GM21723 (cell line): ENCODE results near the gene GABRG3.

Experiments
- ATAC-seq: cut with Tn5 transposase; IDR thresholded peaks from one replicate; pipeline ENCODE4 v1.9.1; 2021; ENCODE audit warnings: mild to moderate bottlenecking, moderate library complexity; ENCODE audit not compliant: unreplicated experiment

GABRG3 gene

DNA sequence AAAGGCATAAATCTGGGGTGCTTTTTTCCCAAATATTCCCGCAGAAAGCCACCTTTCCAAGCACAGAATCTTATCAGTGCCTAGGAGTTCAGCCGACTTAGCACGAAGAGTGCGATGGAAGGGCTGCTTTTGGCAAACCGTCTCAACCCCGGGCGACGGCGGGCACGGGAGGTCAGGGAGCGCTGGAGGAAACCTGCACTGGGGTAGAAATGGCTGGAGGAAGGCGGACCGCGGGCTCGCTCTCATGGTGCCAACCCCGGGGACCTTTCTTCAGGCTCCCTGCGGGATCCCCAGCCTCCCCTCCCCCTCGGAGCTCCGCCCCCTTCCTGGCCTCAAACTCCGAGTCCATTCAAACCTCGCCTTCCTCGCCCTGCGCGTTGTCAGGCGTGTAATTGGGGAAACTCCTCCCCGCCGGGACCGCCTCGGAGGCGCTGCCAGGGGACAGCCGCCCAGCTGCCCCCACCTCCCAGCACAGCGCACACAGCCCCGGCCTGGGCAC, at the start of gene GABRG3:
TSS of gene GABRG3 (plus strand) at position 470 of the 499 bp plus-strand sequence.
- no peak for ATAC-seq

DNA sequence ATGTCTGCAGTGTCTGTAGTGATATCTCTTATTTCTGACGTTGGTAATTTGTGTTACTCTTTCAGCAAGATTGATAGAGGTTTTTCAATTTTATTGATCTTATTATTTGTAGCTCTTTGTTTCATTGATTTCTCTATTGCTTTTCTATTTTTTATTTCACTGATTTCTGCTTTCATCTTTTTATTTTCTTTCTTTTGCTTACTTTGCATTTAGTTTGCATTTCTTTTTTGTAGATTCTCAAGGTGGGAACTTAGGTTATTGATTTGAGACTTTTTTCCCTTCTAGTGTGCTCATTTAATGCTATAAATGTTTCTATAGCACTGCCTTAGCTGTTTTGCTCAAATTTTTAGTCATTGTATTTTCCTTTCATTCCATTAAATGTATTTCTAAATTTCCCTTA, 49.5 kb upstream of the GABRG3 start:
- ATAC-seq: no peak

DNA sequence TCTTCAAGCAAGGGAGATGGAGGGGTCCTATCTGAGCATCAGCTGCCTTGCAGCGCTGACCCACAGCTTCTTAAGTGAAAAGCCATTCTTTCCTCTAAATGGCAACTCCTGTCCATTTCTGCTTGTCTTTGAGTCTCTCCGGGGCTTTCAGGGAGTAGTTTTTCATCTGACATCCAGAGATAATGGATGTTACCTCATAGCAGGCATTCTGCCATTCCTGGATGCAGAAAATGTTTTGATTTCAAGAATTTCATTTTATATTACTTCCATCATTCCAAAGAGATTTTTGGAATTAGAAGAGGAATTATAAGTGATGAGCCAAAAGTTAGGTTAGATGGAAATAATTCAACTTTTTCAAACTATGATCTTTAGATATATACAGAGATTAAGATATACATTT, 44.9 kb upstream of the GABRG3 start:
- ATAC-seq: no peak

DNA sequence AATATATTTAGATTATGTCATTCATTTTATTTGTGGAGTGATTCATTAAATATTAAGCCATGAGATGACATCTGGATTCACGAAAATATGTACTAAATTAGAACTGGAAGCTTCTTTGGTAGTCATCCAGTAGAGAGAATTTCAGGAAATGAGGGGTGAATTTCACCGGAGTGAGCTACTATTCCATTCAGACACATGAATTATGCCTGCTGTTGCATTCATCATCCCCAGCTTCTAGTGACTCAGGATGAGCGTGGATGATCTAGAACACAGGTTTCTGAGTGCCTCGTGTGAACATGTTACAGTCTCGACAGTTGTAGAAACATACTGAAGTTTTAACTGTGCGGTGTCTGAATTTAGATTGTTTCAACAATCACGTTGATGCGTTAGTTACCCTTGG, 42.9 kb upstream of the GABRG3 start:
- no peak for ATAC-seq

DNA sequence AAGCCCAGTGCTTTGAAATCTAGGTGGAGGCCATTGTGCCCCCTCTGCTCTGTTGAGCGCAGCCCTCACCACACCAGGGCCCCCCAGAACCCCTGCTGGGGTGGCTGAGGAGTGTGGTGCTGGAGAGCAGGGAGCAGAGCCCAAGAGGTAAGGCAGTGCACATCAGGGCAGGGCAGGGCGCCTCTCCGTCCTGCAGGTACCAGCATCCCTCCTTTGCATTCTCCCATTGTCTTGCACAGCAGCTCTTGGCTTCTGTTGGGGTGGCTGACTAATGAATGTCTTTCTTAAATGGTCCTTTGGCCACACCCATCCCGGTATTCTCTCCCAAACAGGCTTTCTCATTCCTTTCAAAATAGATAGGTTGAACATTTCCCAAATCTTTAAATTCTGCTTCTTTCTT, 41.4 kb upstream of the GABRG3 start:
- no peak for ATAC-seq

DNA sequence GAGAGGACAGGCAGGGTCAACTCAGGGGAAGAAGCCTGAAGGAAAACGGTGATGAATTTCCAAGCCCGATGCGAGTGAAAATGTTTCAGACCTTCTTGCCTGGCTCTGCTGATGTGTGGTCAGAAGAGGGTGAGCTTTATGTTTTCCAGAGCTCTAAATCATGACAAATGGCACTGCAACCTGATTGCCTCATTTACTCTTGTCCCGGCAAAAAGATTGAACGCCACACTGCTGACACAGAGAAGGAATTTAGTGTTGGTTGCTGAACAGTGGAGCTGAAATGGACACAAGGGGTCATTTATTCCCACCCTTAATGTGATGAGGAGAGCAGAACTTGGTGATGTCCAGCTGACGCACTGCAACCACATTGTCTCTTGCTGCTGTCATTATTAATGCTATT, 36.1 kb upstream of the GABRG3 start:
- no peak for ATAC-seq

DNA sequence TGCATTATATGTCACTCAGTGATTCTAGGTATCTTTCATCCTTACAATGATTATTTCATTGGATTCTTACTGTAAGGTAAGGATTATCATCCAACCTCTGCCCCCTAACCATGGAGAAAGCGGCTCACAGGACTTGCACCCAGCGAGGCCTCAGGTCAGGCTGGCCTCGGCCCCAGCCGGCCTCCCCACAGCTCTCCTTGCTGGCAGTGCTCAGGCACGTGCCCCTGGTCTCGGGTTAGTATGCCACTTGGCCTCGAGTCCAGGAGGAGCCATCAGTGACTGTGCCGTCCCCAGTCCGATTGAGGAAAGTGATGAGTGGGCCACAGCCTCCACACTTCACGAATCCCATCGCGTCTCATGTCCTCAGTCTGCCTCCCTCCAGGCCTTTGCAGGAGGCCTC, 35.7 kb upstream of the GABRG3 start:
- no peak for ATAC-seq

DNA sequence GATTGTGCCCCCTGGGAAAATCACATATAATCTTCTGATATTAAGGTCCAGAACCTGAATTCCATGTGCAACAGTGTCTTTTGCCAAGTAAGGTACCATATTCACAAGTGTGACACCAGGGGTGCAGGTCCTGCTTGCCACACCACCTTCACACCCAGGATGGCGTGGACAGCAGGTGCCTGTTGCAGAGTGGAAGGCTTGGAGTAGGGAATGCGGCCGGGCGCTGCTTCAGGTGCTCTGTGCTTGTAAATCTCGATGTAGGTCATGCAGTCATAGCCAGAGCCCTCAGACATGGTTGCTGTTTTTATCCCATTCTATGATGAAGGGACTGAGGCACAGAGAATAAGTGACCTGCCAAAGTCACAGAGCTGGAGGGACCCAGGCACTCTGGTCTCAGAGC, 34.5 kb upstream of the GABRG3 start:
- ATAC-seq: no peak

DNA sequence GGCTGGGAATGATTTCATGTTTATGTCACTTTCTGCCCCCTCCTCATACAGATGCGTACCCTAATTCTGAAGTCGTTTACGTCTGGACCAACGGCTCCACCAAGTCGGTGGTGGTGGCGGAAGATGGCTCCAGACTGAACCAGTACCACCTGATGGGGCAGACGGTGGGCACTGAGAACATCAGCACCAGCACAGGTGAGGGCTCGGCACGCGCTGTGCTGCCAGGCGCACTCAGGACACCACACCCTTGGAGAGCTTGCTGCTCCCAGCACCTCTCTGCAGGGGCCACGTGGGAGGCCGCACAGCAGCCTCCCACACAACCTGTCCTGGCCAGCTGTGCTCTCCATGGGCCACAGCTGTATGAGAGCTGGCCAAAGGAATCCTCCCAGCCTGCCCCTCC, 33.8 kb upstream of the GABRG3 start:
- no peak for ATAC-seq

DNA sequence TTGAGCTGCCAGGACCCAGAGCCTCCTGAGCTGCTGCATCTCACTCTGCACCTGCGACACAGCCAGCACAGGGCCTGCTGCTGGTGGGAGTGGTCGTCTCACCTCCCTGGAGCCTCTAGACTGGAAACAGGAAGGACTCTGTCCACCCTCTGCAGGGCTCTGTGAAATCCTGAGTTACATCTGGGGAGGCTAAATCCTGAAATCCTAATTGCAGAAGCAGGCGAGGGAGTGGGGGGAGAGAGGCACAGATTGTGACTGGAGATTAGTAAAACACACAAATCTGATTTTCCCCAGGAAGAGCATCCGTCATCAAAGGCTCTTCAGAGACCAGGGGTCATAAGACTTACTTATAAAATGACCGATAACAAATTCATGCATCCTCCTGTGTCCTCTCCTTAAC, 31.6 kb upstream of the GABRG3 start:
- no peak for ATAC-seq

DNA sequence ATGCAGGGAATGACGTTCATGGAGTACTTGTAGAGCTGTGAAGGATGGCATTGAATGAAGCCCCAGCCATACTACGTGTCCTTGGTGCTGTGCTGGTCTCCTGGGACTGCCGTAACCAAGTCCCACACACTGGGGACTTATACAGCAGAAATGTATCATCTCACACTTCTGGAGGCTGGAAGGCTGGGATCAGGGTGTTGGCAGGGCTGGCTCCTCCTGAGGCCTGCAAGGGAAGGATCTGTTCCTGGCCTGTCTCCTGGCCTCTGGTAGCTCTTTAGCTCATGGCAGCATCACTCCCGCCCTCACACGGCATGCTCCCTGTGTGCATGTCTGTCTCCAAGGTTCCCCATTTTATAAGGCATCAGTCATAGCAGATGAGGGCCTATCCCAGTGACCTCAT, 29.5 kb upstream of the GABRG3 start:
- ATAC-seq: no peak

DNA sequence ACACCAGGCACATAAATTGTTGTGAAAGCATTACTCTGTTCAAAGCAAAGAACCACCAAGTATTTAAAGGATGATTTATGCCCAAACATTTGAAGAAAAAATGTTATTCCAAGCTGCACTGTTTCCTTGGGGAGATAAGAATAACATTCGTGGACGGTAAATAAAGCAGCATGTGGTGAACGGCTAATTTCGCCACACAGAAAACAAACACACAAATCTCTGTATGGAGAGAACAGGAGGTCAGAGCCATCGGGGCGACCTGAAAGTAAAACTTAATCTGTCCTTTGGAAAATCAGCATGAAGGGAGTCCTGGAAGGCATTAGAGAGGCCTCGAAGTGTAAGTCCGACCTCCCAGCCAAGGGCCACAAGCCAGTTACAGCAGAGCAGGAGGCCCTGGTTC, 27.1 kb upstream of the GABRG3 start:
- ATAC-seq: no peak

DNA sequence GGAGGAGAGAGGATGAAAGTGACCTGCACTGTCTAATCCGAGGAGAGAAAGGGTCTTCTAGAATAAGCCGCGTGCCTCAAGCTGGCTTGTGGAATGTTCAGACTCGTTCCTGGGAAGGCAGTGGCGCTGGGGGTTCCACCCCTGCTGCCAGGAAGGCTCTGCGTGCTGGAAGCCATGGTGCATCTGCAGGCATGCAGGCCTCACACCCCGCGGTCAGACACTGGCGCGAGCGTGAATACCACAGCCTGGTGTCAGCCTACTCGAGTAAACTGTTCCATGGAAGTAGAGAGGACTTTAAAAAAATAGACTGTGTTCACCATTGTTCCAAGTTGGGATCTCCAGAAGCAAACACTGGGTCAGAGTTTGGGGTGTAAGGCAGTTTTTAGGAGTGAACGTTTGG, 25.9 kb upstream of the GABRG3 start:
- no peak for ATAC-seq

DNA sequence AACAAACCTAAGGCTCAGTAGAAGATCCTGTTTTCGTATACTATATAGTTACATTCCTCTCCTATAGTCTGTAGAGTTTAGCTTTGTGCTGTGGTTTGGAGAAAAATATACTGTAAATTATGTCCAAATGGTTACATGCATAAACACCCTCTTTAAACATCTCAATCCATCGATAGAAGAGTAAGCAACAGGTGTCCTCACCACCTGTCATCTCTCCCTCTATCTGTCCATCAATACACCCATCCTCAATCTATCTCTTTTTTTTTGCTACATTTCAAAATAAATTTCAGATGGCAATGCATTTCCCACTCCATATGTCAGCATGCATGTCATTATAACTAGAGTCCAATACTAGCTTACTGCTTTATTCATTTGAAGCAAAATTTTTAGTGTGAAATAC, 21.0 kb upstream of the GABRG3 start:
- no peak for ATAC-seq

DNA sequence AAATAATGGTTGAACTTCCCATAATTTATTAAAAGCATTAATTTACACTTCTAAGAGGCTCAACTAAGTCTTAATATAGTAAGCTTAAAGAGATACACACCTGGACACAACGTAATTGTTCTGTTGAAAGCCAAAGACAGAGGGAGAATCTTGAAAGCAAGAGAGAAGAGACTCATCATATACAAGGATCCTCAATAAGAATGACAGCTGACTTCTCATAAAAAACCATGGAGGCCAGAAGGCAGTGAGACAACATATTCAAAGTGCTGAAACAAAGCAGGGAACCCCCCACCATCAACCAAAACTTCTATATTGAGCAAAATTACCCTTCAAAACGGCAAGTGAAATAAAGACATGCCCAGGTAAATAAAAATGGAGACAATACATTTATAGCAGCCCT, 16.6 kb upstream of the GABRG3 start:
- no peak for ATAC-seq

DNA sequence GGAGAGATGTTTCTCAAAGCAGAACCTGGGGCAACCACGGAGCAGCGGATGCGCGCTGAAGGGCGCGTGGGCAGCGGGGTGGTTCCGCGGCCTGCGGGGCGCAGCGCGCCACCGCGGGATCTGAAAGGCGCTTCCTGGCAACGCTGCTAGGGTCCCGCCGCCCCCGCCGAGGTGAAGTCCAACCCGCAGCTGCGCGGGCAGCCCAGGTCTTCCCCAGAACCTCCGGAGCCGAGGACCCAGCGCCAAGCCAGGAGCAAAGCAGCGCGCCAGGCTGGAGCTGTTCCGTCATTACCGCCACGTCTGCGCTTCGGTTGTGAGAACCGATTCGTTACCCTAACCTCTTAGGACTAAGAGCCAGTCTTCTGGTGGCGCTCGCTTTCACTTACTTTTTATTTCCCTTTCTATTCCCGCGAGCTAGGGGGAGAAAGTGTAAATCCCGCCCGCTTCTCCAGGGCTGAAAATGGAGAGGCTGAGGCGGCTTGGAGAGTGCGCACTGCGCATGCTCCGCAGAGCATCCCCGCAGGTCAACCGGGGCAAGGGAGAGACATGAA, 3.2 kb upstream of the GABRG3 start:
- ATAC-seq: no peak

DNA sequence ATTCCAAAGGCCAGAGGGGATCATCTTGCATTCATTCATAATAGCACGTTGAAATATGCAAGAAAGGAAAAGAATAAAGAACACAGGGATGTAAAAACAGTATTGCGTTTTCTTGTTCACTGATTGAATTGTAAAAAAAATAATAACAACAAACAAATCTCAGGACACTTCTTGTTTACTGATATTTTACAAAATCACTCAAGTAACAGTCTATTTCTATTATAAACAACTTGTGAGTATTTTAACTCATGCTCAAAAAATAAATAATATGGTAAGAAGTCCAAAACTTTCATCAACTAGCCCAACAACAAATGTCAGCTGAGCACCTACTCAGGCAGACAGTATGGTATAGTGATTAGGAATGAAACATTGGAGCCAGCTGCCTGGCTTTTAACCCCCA, 2.2 kb upstream of the GABRG3 start:
- no peak for ATAC-seq

DNA sequence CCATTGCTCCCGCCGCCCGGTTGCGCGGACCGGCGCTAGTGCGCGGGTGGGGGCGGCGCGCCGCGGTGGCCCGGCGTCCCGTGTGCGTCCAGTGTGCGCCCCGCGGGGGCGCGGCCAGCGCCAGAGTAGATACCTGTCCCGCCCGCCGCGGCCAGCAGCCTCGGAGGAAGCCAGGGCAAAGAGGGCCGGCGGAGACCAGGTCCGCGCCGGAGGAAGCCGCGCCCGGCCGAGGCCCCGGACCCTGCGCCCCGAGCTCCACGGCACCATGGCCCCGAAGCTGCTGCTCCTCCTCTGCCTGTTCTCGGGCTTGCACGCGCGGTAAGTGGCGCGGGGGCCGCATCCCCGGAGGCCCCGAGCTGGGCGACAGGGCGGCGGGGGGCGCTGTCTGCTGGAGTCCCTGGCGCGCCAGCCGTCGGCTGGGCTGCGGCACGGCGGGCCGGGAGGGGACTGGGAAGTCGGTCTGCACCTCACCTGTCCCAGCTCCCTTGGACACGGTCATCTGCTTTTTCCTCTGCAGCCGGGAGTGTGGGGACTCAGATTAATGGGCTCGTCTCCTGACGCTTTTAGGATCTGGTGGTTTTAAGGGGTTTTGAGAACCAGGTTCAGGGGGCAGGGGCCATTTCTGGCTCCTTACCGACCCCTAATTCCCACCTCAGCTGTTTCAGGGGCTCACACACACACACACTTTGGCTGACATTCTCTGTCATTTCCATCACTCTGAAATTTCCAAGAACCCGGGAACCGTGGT, 464 bp downstream of the GABRG3 start:
- no peak for ATAC-seq

DNA sequence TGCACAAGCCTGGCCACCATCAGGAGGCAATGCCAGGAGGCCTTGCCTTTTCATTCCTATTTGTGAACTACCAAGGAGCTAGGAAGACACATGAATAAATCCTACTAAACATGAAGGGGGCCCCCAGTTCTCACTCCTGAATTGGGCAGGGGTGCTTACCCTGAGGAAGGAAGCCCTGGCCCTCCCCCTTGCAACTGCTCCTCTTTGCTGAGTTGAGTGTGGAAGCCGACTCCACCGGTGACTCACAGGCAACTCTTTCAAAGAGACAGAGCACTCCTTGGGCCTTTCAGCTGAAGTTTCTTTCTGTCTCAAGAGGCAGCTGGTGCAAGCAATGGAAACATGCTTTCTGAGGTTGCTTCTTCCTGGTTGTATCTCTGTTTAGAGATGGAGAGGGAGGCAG, 1.7 kb downstream of the GABRG3 start:
- no peak for ATAC-seq

DNA sequence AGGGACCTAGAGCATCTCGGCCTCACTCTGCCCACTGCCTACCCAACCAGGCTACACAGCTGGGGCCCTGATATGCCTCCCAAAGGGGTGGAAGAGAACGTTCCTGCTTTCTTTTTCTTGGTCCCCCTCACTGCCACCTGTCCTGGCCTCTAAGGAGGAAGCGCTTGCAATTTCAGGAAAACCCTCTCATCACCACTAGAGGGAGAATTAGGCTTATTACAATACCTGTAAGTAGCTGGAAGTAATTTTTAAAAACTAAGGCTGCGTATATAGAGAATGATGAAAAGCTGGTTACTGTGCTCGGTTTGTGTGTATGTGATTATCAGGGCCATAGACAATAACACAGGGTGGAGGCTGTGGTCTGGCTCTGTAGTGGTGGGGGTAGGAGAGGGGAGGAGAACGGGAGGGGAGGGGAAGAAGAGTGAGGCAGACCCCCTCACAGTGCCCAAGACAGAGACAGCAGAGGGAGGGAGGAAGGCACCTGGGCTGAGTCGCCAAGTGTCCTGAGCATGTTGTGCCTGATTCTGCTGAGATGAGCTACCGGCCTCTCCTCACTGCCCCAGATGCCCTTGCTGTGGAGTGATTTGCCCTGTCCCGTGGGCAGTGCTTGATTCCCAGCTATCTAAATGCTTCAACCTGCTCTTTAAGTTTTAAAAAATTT, 3.3 kb downstream of the GABRG3 start:
- no peak for ATAC-seq

DNA sequence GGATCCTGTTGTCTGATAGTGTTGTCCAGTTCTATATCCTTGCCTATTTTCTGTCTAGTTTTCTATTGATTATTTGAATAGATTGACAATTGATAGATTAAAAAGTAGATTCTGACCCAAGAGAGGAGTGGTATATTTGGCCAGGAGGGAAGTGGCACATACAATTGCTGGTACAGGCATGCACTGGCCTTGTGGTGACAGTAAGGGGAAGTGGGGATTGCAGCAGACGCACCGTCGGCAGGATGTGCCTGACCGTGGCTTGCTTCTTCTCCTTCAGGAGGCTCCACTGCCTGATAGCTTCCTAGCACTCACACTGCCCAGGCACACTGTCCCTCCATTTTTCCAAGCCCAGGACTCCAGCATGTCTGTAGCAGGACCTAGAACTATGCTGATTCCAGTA, 10.5 kb downstream of the GABRG3 start:
- no peak for ATAC-seq

DNA sequence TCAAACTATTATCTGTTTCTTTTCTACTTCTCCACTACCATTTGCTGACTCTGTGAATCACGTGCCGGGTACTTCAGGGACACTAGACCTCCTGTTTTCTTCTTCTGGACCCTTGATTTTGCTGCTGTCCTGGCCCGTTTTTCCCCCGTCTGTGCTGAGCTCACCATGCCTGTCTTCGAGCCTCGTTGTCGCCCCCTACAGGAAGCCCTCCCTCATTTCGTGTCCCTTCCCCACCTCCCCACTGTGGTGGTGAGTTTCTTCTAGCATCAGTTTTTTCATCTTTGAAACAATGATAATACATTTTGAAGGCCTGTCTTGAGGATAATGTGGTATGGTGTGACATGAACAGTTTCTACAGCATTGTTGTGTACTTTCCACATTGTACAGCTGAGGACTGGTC, 12.8 kb downstream of the GABRG3 start:
- no peak for ATAC-seq
